ENCODE data around the gene DISP2.

Gene DISP2

DNA sequence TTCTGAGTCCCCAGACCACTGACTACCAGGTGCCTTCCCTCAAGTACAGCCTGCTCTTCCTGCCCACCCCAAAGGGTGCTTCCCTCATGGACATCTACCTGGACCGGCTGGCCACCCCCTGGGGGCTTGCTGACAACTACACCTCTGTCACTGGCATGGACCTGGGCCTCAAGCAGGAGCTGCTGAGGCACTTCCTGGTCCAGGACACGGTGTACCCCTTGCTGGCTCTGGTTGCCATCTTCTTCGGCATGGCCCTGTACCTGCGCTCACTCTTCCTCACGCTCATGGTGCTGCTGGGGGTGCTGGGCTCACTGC lies 9.3 kb downstream of the DISP2 start:
- no peak for TF ChIP-seq Cebpa-rat (IDR thresholded peaks at IDR 0.05)
- peak overlapping the region; percentile 67 for H3K9ac ChIP-seq
- no peaks in the 10 kb centered on the region for H3K27me3 ChIP-seq
- H3K4me2 ChIP-seq = peak overlapping the region; percentile 97
- no peaks in the 10 kb centered on the region for H3K9me3 ChIP-seq
- H3K27ac ChIP-seq = peak overlapping the region; percentile 71
- no peaks in the 10 kb centered on the region for H3K36me3 ChIP-seq
- 0 out of 2 replicates have a peak, but pooled peaks cover 5% of the 10 kb centered on the region for H4K20me1 ChIP-seq
- peaks cover 25% of the 10 kb centered on the region for H3K4me1 ChIP-seq
- H3K4me3 ChIP-seq = peak overlapping the region; percentile 67

DNA sequence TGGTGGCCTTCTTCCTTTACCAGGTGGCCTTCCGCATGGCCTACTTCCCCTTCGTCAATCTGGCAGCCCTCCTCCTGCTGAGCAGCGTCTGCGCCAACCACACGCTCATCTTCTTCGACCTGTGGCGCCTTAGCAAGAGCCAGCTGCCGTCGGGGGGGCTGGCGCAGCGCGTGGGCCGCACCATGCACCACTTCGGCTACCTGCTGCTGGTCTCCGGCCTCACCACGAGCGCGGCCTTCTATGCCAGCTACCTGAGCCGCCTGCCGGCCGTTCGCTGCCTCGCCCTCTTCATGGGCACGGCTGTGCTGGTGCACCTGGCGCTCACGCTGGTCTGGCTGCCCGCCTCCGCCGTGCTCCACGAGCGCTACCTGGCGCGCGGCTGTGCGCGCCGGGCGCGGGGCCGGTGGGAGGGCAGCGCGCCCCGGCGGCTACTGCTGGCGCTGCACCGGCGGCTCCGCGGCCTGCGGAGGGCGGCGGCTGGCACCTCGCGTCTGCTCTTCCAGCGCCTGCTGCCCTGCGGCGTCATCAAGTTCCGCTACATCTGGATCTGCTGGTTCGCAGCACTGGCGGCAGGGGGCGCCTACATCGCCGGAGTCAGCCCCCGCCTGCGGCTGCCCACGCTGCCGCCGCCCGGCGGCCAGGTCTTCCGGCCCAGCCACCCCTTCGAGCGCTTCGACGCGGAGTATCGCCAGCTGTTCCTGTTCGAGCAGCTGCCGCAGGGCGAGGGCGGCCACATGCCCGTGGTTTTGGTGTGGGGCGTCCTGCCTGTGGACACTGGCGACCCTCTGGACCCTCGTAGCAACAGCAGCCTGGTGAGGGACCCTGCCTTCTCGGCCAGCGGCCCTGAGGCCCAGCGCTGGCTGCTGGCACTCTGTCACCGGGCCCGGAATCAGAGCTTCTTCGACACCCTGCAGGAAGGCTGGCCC lies 9.9 kb downstream of the DISP2 start:
- Histone ChIP-seq H3K4me1 (peaks cover 25% of the 10 kb centered on the region), H3K9me3 (no peaks in the 10 kb centered on the region), H3K4me3 (peak overlapping the region; percentile 67), H3K9ac (peak overlapping the region; percentile 67), H4K20me1 (0 out of 2 replicates have a peak, but pooled peaks cover 5% of the 10 kb centered on the region), H3K4me2 (peak overlapping the region; percentile 97), H3K27me3 (no peaks in the 10 kb centered on the region), H3K36me3 (no peaks in the 10 kb centered on the region), H3K27ac (peak overlapping the region; percentile 71)
- TF ChIP-seq Cebpa-rat (IDR thresholded peaks at IDR 0.05) = no peak

DNA sequence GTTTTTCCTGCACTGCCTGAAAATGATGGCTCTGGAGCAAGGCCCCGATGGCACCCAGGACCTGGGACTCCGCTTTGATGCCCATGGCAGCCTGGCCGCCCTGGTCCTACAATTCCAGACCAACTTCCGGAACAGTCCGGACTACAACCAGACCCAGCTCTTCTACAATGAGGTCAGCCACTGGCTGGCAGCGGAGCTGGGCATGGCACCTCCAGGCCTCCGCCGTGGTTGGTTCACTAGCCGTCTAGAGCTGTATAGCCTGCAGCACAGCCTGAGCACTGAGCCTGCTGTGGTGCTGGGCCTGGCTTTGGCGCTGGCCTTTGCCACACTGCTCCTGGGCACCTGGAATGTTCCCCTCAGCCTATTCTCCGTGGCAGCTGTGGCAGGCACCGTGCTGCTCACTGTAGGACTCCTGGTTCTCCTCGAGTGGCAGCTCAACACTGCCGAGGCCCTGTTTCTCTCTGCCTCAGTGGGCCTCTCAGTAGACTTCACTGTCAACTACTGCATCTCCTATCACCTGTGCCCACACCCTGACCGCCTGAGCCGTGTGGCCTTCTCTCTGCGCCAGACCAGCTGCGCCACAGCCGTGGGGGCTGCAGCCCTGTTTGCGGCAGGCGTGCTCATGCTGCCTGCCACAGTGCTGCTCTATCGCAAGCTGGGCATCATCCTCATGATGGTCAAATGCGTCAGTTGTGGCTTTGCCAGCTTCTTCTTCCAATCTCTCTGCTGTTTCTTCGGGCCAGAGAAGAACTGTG lies 10.9 kb downstream of the DISP2 start:
- peak overlapping the region; percentile 71 for H3K27ac ChIP-seq
- peaks cover 25% of the 10 kb centered on the region for H3K4me1 ChIP-seq
- H3K9me3 ChIP-seq = no peaks in the 10 kb centered on the region
- no peaks in the 10 kb centered on the region for H4K20me1 ChIP-seq
- H3K27me3 ChIP-seq = no peaks in the 10 kb centered on the region
- no peaks in the 10 kb centered on the region for H3K36me3 ChIP-seq
- TF ChIP-seq Cebpa-rat (IDR thresholded peaks at IDR 0.05) = no peak
- H3K4me2 ChIP-seq = peak overlapping the region; percentile 97
- no peak overlapping the region for H3K9ac ChIP-seq
- H3K4me3 ChIP-seq = no peak overlapping the region

DNA sequence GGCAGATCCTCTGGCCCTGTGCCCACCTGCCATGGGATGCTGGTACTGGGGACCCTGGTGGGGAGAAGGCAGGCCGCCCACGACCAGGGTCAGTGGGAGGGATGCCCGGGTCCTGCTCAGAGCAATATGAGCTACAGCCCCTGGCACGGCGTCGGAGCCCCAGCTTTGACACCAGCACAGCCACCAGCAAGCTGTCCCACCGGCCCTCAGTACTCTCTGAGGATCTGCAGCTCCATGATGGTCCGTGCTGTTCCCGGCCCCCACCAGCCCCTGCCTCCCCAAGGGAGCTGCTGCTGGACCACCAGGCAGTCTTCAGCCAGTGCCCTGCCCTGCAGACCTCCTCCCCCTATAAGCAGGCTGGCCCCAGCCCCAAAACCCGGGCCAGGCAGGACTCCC lies 11.5 kb downstream of the DISP2 start:
- Histone ChIP-seq H3K4me3 (no peak overlapping the region), H3K4me2 (no peak overlapping the region), H3K4me1 (peaks cover 25% of the 10 kb centered on the region), H3K36me3 (no peaks in the 10 kb centered on the region), H4K20me1 (no peaks in the 10 kb centered on the region), H3K9me3 (no peaks in the 10 kb centered on the region), H3K9ac (no peak overlapping the region), H3K27ac (no peak overlapping the region), H3K27me3 (no peaks in the 10 kb centered on the region)
- no peak for TF ChIP-seq Cebpa-rat (IDR thresholded peaks at IDR 0.05)

DNA sequence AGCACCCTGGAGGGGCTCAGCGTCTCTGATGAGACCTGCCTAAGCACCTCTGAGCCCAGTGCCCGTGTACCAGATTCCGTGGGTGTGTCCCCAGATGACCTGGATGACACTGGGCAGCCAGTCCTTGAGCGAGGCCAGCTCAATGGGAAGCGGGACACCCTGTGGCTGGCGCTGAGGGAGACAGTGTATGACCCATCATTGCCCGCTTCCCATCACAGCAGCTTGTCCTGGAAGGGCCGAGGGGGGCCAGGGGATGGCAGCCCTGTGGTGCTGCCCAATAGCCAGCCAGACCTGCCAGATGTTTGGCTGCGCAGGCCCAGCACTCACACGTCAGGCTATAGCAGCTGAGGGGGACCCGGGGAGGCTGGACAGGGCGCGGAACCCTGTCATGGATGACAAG lies 12.0 kb downstream of the DISP2 start:
- Histone ChIP-seq H4K20me1 (no peaks in the 10 kb centered on the region), H3K9me3 (no peaks in the 10 kb centered on the region), H3K9ac (no peak overlapping the region), H3K27ac (no peak overlapping the region), H3K4me1 (peaks cover 25% of the 10 kb centered on the region), H3K27me3 (no peaks in the 10 kb centered on the region), H3K4me2 (no peak overlapping the region), H3K36me3 (no peaks in the 10 kb centered on the region), H3K4me3 (no peak overlapping the region)
- TF ChIP-seq Cebpa-rat (IDR thresholded peaks at IDR 0.05) = no peak

DNA sequence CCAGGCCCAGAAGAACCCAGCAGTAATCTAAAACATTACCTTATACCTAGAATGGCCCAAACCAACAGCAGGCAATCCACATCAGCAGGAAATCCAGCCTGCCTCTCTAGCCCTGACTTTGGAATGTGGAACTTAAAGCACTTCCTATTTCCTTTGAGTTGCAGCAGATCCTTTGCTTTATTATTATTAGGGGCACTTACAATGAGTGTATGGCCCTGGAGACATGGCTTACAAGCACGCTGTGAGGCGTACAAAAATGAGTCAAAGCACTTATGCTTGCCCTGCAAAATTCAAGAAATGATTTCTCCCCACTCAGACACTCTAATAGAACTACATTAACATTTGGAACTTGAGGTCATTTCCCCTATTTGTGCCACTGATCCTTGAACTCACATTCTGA lies 15.0 kb downstream of the DISP2 start:
- no peak for TF ChIP-seq Cebpa-rat (IDR thresholded peaks at IDR 0.05)
- Histone ChIP-seq H3K27me3 (no peaks in the 10 kb centered on the region), H3K36me3 (no peaks in the 10 kb centered on the region), H3K4me3 (no peak overlapping the region), H3K27ac (no peak overlapping the region), H4K20me1 (no peaks in the 10 kb centered on the region), H3K4me1 (peaks cover 15% of the 10 kb centered on the region), H3K4me2 (no peak overlapping the region), H3K9me3 (no peaks in the 10 kb centered on the region), H3K9ac (no peak overlapping the region)

DNA sequence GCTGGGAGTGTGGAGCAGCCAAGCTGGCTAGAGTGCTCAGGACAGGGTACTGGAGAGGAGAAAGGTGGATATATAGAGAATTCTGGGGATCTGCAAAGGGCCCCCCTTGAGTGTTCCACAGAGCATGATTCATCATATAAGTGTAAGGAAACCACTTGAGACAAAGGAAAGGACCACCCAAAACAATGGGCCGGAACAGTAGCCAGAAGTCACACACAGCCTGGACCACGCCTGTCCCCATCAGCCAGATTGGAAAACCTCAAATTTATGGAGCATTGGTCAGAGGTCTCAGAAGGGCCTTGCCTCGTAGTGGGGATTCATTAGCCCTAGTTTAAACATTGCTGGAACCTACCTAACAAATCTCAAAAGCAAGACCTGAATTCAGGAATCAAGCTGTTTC lies 19.6 kb downstream of the DISP2 start:
- no peak overlapping the region for H3K4me3 ChIP-seq
- no peak overlapping the region for H3K4me2 ChIP-seq
- no peak overlapping the region for H3K27ac ChIP-seq
- H3K4me1 ChIP-seq = peaks cover 8% of the 10 kb centered on the region
- no peaks in the 10 kb centered on the region for H3K9me3 ChIP-seq
- no peak for TF ChIP-seq Cebpa-rat (IDR thresholded peaks at IDR 0.05)
- H3K9ac ChIP-seq = no peak overlapping the region
- no peaks in the 10 kb centered on the region for H3K36me3 ChIP-seq
- no peaks in the 10 kb centered on the region for H3K27me3 ChIP-seq
- H4K20me1 ChIP-seq = no peaks in the 10 kb centered on the region

DNA sequence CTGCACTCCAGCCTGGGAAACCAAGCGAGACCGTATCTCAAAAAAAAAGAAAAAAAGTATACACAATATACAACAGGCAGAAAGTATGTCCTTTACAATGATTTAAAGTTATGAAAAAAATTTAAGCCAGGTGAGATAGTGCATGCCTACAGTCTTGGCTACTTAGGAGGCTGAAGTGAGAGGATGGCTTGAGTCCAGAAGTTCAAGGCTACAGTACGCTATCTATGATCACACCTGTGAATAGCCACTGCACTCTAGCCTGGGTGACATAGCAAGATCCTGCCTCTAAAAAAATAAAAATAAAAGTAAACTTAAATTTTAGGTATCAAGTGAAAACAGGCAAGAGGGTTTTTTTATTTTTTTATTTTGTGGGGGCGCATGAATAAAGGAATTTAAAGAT lies 21.4 kb downstream of the DISP2 start:
- H3K4me2 ChIP-seq = no peak overlapping the region
- no peak overlapping the region for H3K27ac ChIP-seq
- no peak for TF ChIP-seq Cebpa-rat (IDR thresholded peaks at IDR 0.05)

DNA sequence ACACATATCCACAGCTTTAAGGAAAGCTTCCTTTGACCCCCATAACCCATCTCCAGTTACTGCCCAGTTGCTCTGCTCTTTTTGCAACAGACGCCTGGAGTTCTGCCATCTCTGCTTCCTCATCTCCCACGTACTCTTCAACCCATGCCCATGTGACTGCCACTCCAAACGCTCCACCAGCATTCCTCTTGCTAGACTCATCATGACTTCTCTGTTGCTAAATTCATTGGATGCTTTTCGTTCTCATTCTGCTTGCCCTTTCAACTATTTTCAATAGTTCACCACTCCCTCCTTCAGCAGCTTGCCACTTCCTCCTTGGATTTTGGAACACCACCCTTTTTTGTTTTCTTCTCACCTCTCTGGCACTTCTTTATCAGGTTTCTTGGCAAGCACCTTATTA lies 21.8 kb downstream of the DISP2 start:
- H3K36me3 ChIP-seq = peaks cover 7% of the 10 kb centered on the region; the same call in 1 of the 2 replicates
- no peak overlapping the region for H3K4me2 ChIP-seq
- H3K4me3 ChIP-seq = no peak overlapping the region
- no peaks in the 10 kb centered on the region for H3K27me3 ChIP-seq
- H4K20me1 ChIP-seq = no peaks in the 10 kb centered on the region
- no peak overlapping the region for H3K27ac ChIP-seq
- no peak for TF ChIP-seq Cebpa-rat (IDR thresholded peaks at IDR 0.05)
- H3K4me1 ChIP-seq = peaks cover 23% of the 10 kb centered on the region
- no peaks in the 10 kb centered on the region for H3K9me3 ChIP-seq
- no peak overlapping the region for H3K9ac ChIP-seq

More for the DNA sequence above, 21.4 kb downstream of the DISP2 start:
- no peaks in the 10 kb centered on the region for H4K20me1 ChIP-seq
- peaks cover 18% of the 10 kb centered on the region for H3K4me1 ChIP-seq
- no peaks in the 10 kb centered on the region for H3K27me3 ChIP-seq
- H3K9me3 ChIP-seq = no peaks in the 10 kb centered on the region
- no peak overlapping the region for H3K4me3 ChIP-seq
- H3K9ac ChIP-seq = no peak overlapping the region
- H3K36me3 ChIP-seq = peaks cover 2% of the 10 kb centered on the region; the same call in 1 of the 2 replicates

DNA sequence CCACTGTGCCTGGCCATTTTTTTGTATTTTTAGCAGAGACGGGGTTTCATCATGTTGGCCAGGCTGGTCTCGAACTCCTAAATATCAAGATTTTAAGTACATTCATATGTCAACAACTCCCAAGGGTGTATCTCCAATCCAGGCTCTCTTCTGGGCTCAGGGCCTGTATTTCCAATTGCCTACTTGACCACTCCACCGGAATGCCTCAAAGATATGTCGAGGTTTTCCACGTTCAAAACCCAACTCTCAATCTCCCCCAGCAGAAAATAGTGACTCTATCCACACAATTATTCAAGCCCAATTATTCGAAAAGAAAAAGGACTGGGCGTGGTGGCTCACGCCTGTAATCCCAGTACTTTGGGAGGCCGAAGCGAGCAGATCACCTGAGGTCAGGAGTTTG lies 22.6 kb downstream of the DISP2 start:
- Histone ChIP-seq H3K36me3 (peaks cover 15% of the 10 kb centered on the region), H4K20me1 (no peaks in the 10 kb centered on the region), H3K9ac (no peak overlapping the region), H3K4me2 (no peak overlapping the region), H3K4me1 (peaks cover 28% of the 10 kb centered on the region), H3K27ac (no peak overlapping the region), H3K4me3 (no peak overlapping the region), H3K27me3 (no peaks in the 10 kb centered on the region), H3K9me3 (0 out of 2 replicates have a peak, but pooled peaks cover 2% of the 10 kb centered on the region)
- no peak for TF ChIP-seq Cebpa-rat (IDR thresholded peaks at IDR 0.05)

Data from BLaER1 (cell line).